Measurements from ENCODE around the gene RNASE4.

Gene RNASE4

GRCh38 chr14:20644520-20644919, 39.8 kb upstream of the RNASE4 start:
- H3K4me2 ChIP-seq (ENCODE audit: low read length) = no peak overlapping the region
- H2AFZ ChIP-seq (ENCODE audit: insufficient read depth, low read length, poor library complexity) = no peak overlapping the region
- H3K27me3 ChIP-seq (ENCODE audit: insufficient read depth, low read length) = no peaks in the 10 kb centered on the region
- no peak overlapping the region for H3K14ac ChIP-seq (ENCODE audit: low read length)
- no peak overlapping the region for H2BK12ac ChIP-seq (ENCODE audit: low read length)
- no peak overlapping the region for H3K4ac ChIP-seq (ENCODE audit: low read depth, low read length)
- peak overlapping the region; percentile 80 for H3K23ac ChIP-seq (ENCODE audit: low read length)
- no peak overlapping the region for H3K18ac ChIP-seq (ENCODE audit: low read length)
- H3K4me1 ChIP-seq (ENCODE audit: control insufficient read depth in 1 of 2, insufficient read depth in 2 of 2, low read length in 2 of 2) = no peaks in the 10 kb centered on the region
- no peaks in the 10 kb centered on the region for H3K79me2 ChIP-seq (ENCODE audit: control insufficient read depth, insufficient read depth, low read length, poor library complexity)
- no peak overlapping the region for H2BK120ac ChIP-seq (ENCODE audit: insufficient read depth, low read length, poor library complexity)
- H3K4me3 ChIP-seq (ENCODE audit: low read depth, low read length) = no peak overlapping the region
- H3K9me3 ChIP-seq (ENCODE audit: insufficient read depth, low read depth, low read length) = no peaks in the 10 kb centered on the region
- no peaks in the 10 kb centered on the region for H3K79me1 ChIP-seq (ENCODE audit: low read length)
- H2BK5ac ChIP-seq (ENCODE audit: low read depth, low read length, poor library complexity) = no peak overlapping the region
- H4K8ac ChIP-seq (ENCODE audit: low read depth, low read length) = no peak overlapping the region
- H3K36me3 ChIP-seq (ENCODE audit: control insufficient read depth in 1 of 2, insufficient read depth in 2 of 2, low read length in 2 of 2) = no peaks in the 10 kb centered on the region
- no peak overlapping the region for H3K27ac ChIP-seq (ENCODE audit: low read depth, low read length)
- no CpG with 5 or more reads among the region's 2 CpGs for WGBS (ENCODE audit: extremely low coverage, insufficient coverage, insufficient read length)
- H4K12ac ChIP-seq (ENCODE audit: low read depth, low read length) = no peak overlapping the region
- no peak overlapping the region for H2AK5ac ChIP-seq (ENCODE audit: low read length)
- no peak overlapping the region for H4K91ac ChIP-seq (ENCODE audit: low read depth, low read length)
- H3K9ac ChIP-seq (ENCODE audit: low read length) = no peak overlapping the region
- DNase-seq = no peak

- Histone ChIP-seq H4K8ac (ENCODE audit: low read depth, low read length) (no peak overlapping the region), H3K4me1 (ENCODE audit: control insufficient read depth in 1 of 2, insufficient read depth in 2 of 2, low read length in 2 of 2) (no peaks in the 10 kb centered on the region), H3K9ac (ENCODE audit: low read length) (no peak overlapping the region), H3K79me1 (ENCODE audit: low read length) (no peaks in the 10 kb centered on the region), H2BK5ac (ENCODE audit: low read depth, low read length, poor library complexity) (no peak overlapping the region), H3K23ac (ENCODE audit: low read length) (no peak overlapping the region), H3K18ac (ENCODE audit: low read length) (no peak overlapping the region), H2AFZ (ENCODE audit: insufficient read depth, low read length, poor library complexity) (no peak overlapping the region), H3K27ac (ENCODE audit: low read depth, low read length) (no peak overlapping the region), H3K36me3 (ENCODE audit: control insufficient read depth in 1 of 2, insufficient read depth in 2 of 2, low read length in 2 of 2) (no peaks in the 10 kb centered on the region), H4K12ac (ENCODE audit: low read depth, low read length) (no peak overlapping the region), H2AK5ac (ENCODE audit: low read length) (no peak overlapping the region), H3K79me2 (ENCODE audit: control insufficient read depth, insufficient read depth, low read length, poor library complexity) (no peaks in the 10 kb centered on the region), H3K4me3 (ENCODE audit: low read depth, low read length) (no peak overlapping the region), H3K14ac (ENCODE audit: low read length) (no peak overlapping the region), H2BK12ac (ENCODE audit: low read length) (no peak overlapping the region), H3K4ac (ENCODE audit: low read depth, low read length) (no peak overlapping the region), H3K27me3 (ENCODE audit: insufficient read depth, low read length) (no peaks in the 10 kb centered on the region), H4K91ac (ENCODE audit: low read depth, low read length) (no peak overlapping the region), H3K4me2 (ENCODE audit: low read length) (no peak overlapping the region), H3K9me3 (ENCODE audit: insufficient read depth, low read depth, low read length) (no peaks in the 10 kb centered on the region), H2BK120ac (ENCODE audit: insufficient read depth, low read length, poor library complexity) (no peak overlapping the region)
- no peak for DNase-seq
- WGBS (ENCODE audit: extremely low coverage, insufficient coverage, insufficient read length) = no CpG with 5 or more reads among the region's 1 CpG
Measured at GRCh38 chr14:20645481-20645880, 38.9 kb upstream of the RNASE4 start.

- H3K27me3 ChIP-seq (ENCODE audit: insufficient read depth, low read length) = peaks cover 18% of the 10 kb centered on the region
- no peak overlapping the region for H2AFZ ChIP-seq (ENCODE audit: insufficient read depth, low read length, poor library complexity)
- H3K23ac ChIP-seq (ENCODE audit: low read length) = no peak overlapping the region
- H3K4me3 ChIP-seq (ENCODE audit: low read depth, low read length) = no peak overlapping the region
- no peak overlapping the region for H2AK5ac ChIP-seq (ENCODE audit: low read length)
- no peak overlapping the region for H3K18ac ChIP-seq (ENCODE audit: low read length)
- peak overlapping the region; percentile 32 for H3K4me2 ChIP-seq (ENCODE audit: low read length)
- H3K4ac ChIP-seq (ENCODE audit: low read depth, low read length) = no peak overlapping the region
- peaks cover 0 to 1% of the 10 kb centered on the region in 2 experiments for H3K36me3 ChIP-seq (ENCODE audit: control insufficient read depth in 1 of 2, insufficient read depth in 2 of 2, low read length in 2 of 2)
- no peak overlapping the region for H3K27ac ChIP-seq (ENCODE audit: low read depth, low read length)
- no peak overlapping the region for H2BK5ac ChIP-seq (ENCODE audit: low read depth, low read length, poor library complexity)
- DNase-seq = no peak
- WGBS (ENCODE audit: extremely low coverage, insufficient coverage, insufficient read length) = no CpG with 5 or more reads among the region's 39 CpGs
- peaks cover 4 to 9% of the 10 kb centered on the region in 2 experiments for H3K4me1 ChIP-seq (ENCODE audit: control insufficient read depth in 1 of 2, insufficient read depth in 2 of 2, low read length in 2 of 2)
- H4K12ac ChIP-seq (ENCODE audit: low read depth, low read length) = no peak overlapping the region
- H3K79me1 ChIP-seq (ENCODE audit: low read length) = no peaks in the 10 kb centered on the region
- peaks cover 3% of the 10 kb centered on the region for H3K9me3 ChIP-seq (ENCODE audit: insufficient read depth, low read depth, low read length)
- H2BK12ac ChIP-seq (ENCODE audit: low read length) = no peak overlapping the region
- no peaks in the 10 kb centered on the region for H3K79me2 ChIP-seq (ENCODE audit: control insufficient read depth, insufficient read depth, low read length, poor library complexity)
- H4K91ac ChIP-seq (ENCODE audit: low read depth, low read length) = no peak overlapping the region
- no peak overlapping the region for H3K9ac ChIP-seq (ENCODE audit: low read length)
- H4K8ac ChIP-seq (ENCODE audit: low read depth, low read length) = no peak overlapping the region
- H2BK120ac ChIP-seq (ENCODE audit: insufficient read depth, low read length, poor library complexity) = no peak overlapping the region
- H3K14ac ChIP-seq (ENCODE audit: low read length) = no peak overlapping the region
Measured at GRCh38 chr14:20652996-20653975, 31.1 kb upstream of the RNASE4 start.

- Histone ChIP-seq H3K23ac (ENCODE audit: low read length) (no peak overlapping the region), H3K4ac (ENCODE audit: low read depth, low read length) (no peak overlapping the region), H2BK120ac (ENCODE audit: insufficient read depth, low read length, poor library complexity) (no peak overlapping the region), H3K27ac (ENCODE audit: low read depth, low read length) (no peak overlapping the region), H2AK5ac (ENCODE audit: low read length) (no peak overlapping the region), H3K9ac (ENCODE audit: low read length) (no peak overlapping the region), H2BK12ac (ENCODE audit: low read length) (no peak overlapping the region), H3K4me3 (ENCODE audit: low read depth, low read length) (no peak overlapping the region), H3K14ac (ENCODE audit: low read length) (no peak overlapping the region), H3K79me1 (ENCODE audit: low read length) (no peaks in the 10 kb centered on the region), H4K12ac (ENCODE audit: low read depth, low read length) (no peak overlapping the region), H3K36me3 (ENCODE audit: control insufficient read depth in 1 of 2, insufficient read depth in 2 of 2, low read length in 2 of 2) (peaks cover 0 to 1% of the 10 kb centered on the region in 2 experiments), H3K9me3 (ENCODE audit: insufficient read depth, low read depth, low read length) (peaks cover 3% of the 10 kb centered on the region), H4K8ac (ENCODE audit: low read depth, low read length) (no peak overlapping the region), H2AFZ (ENCODE audit: insufficient read depth, low read length, poor library complexity) (no peak overlapping the region), H4K91ac (ENCODE audit: low read depth, low read length) (no peak overlapping the region), H3K18ac (ENCODE audit: low read length) (no peak overlapping the region), H3K4me1 (ENCODE audit: control insufficient read depth in 1 of 2, insufficient read depth in 2 of 2, low read length in 2 of 2) (peaks cover 4 to 9% of the 10 kb centered on the region in 2 experiments), H2BK5ac (ENCODE audit: low read depth, low read length, poor library complexity) (no peak overlapping the region), H3K79me2 (ENCODE audit: control insufficient read depth, insufficient read depth, low read length, poor library complexity) (no peaks in the 10 kb centered on the region), H3K27me3 (ENCODE audit: insufficient read depth, low read length) (peaks cover 18% of the 10 kb centered on the region), H3K4me2 (ENCODE audit: low read length) (no peak overlapping the region)
- WGBS (ENCODE audit: extremely low coverage, insufficient coverage, insufficient read length) = no CpG with 5 or more reads among the region's 4 CpGs
- no peak for DNase-seq
Measured at GRCh38 chr14:20655851-20656250, 28.5 kb upstream of the RNASE4 start.

Data from trophoblast cell (in vitro differentiated cells and primary cell).